Neural progenitor cell (in vitro differentiated cells): Measurements from ENCODE around the gene KLKB1.

ENCODE experiments used
- CTCF ChIP-seq: fragments of 200-600 bp; sonication (generic); IDR thresholded peaks from 2 replicates; pipeline ENCODE4 v1.5.1; 2017; ENCODE audit warnings: antibody characterized with exemption, mild to moderate bottlenecking
- EZH2phosphoT487 ChIP-seq: fragments of 200-600 bp; sonication (generic); IDR thresholded peaks from 2 replicates; pipeline ENCODE4 v1.6.1; 2017; ENCODE audit warnings: antibody characterized with exemption

- TF ChIP-seq CTCF = no peak
- no peak for TF ChIP-seq EZH2phosphoT487
These were observed at the start of gene KLKB1 for GRCh38 chr4:186227221-186227620.
